Measurements from ENCODE around the gene GOSR2.
"Not testable (repeated sequence)": the region's sequence is repeated elsewhere in the genome, so short reads cannot be mapped to it uniquely, and the experiment has no call there.

Gene GOSR2

GRCh38 chr17:46964315-46965265, 41.6 kb downstream of the GOSR2 start:
- no peak for DNase-seq

GRCh38 chr17:46968224-46968834, 45.4 kb downstream of the GOSR2 start:
- DNase-seq: no peak

- no peak for DNase-seq
Measured at GRCh38 chr17:46968896-46969295, 45.9 kb downstream of the GOSR2 start.

GRCh38 chr17:46971647-46972300, 48.8 kb downstream of the GOSR2 start:
- no peak for DNase-seq

GRCh38 chr17:46972346-46972745, 49.4 kb downstream of the GOSR2 start:
- no peak for DNase-seq

- DNase-seq: no peak
Measured at GRCh38 chr17:46974086-46974485, 51.1 kb downstream of the GOSR2 start.

GRCh38 chr17:46975287-46975686, 52.3 kb downstream of the GOSR2 start:
- DNase-seq: no peak

- no peak for DNase-seq
Measured at GRCh38 chr17:46976626-46977270, 53.8 kb downstream of the GOSR2 start.

- no peak for DNase-seq
Measured at GRCh38 chr17:46977348-46977747, 54.4 kb downstream of the GOSR2 start.

- DNase-seq: no peak
Measured at GRCh38 chr17:46977750-46978488, 55.0 kb downstream of the GOSR2 start.

GRCh38 chr17:46978489-46979146, 55.7 kb downstream of the GOSR2 start:
- DNase-seq: no peak

- peak in 2 of 5 donors; percentile 6 to 11 for DNase-seq
Measured at GRCh38 chr17:46979147-46979863, 56.3 kb downstream of the GOSR2 start, which contains the start of gene RPRML. RPRML (minus strand) TSS chr17:46979253; CDS start chr17:46979007, 246 bp downstream.

GRCh38 chr17:46982577-46982976, 59.6 kb downstream of the GOSR2 start:
- no peak for DNase-seq

GRCh38 chr17:46983782-46984181, 60.8 kb downstream of the GOSR2 start:
- no peak for DNase-seq

GRCh38 chr17:46984341-46984740, 61.4 kb downstream of the GOSR2 start:
- no peak for DNase-seq

GRCh38 chr17:46984892-46985291, 61.9 kb downstream of the GOSR2 start:
- DNase-seq: no peak

GRCh38 chr17:46986366-46986765, 63.4 kb downstream of the GOSR2 start:
- no peak for DNase-seq

- DNase-seq: not testable (repeated sequence)
Measured at GRCh38 chr17:46987927-46988326, 65.0 kb downstream of the GOSR2 start.

GRCh38 chr17:46989637-46990431, 66.9 kb downstream of the GOSR2 start:
- no peak for DNase-seq

GRCh38 chr17:46991617-46992016, 68.7 kb downstream of the GOSR2 start:
- DNase-seq: no peak
